Fibroblast of the aortic adventitia (primary cell): Measurements from ENCODE around the gene AMDHD2. TPM values are rescaled to one million over a fixed set of nuclear protein-coding genes. Genes with fewer than 3 reads are reported as not detected.

Source experiments
- DNase-seq: peaks from one replicate; pipeline ENCODE4 v3.0.0-alpha.2; 2010; ENCODE audit warnings: low read depth
- H3K4me3 ChIP-seq: 2 replicates; pipeline ENCODE4 v1.5.1; 2011; ENCODE audit warnings: low read depth, mild to moderate bottlenecking, control low read depth, low read length, moderate library complexity
- CTCF ChIP-seq: IDR thresholded peaks from 2 replicates; pipeline ENCODE4 v1.5.1; 2011; ENCODE audit warnings: mild to moderate bottlenecking, low read length, control low read depth, inconsistent platforms; ENCODE audit not compliant: insufficient read depth
- total RNA-seq: library from RNA; depleted of rRNA; stranded (reverse); fragments of >200 nt; gene quantifications from 2 replicates; pipeline ENCODE4 v1.2.3, GENCODE V29; 2012; ENCODE audit warnings: low replicate concordance

The AMDHD2 gene
- total RNA-seq, 1 donor: 59.9 TPM

DNA sequence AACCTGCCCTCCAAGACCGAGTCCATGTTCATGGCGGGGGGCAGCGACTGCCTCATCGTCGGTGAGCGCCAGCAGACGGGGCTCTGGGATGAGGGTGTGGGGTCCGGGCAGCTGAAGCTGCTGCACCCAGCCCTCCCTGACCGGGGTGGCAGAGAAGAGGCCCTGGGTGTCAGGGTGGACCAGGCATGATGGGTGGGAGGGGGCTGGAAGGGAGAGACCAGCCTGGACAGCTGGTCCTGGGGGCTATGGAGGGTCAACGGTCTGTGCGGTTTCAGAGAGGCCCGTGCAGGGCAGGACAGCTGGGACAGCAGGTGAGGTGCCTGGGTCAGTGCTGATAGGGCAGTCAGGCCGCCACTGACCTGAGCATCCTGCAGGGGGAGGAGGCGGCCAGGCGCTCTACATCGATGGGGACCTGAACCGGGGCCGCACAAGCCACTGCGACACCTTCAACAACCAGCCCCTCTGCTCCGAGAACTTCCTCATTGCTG lies 19.7 kb upstream of the AMDHD2 start:
- DNase-seq: no peak
- no peak for TF ChIP-seq CTCF
- no peak overlapping the region for H3K4me3 ChIP-seq

- TF ChIP-seq CTCF: peak; percentile 98
- peak; percentile 79 for DNase-seq
- H3K4me3 ChIP-seq: no peak overlapping the region
Observed at GRCh38 chr16:2500918-2501750, 19.0 kb upstream of the AMDHD2 start.

GRCh38 chr16:2501946-2502895 lies 17.9 kb upstream of the AMDHD2 start:
- TF ChIP-seq CTCF: no peak
- no peak overlapping the region for H3K4me3 ChIP-seq
- no peak for DNase-seq

DNA sequence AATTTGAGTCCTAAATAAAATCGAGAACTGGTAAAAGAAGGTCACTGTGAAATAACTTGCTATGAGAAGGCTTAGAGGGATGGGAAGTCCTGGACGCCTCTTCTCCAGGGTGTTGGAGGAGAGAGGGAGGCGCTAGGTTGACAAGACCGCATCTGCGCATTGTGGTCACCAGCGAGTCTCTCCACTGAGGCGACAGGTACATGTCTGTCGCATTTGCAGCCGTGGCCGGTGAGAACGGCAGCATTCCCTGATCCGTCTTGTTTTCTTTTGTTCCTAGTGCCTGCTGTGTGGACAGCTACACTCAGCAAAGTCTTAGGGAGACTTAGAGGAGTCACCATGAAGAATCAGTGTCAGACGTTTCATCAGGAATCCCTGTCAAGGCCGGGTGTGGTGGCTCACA lies 14.5 kb upstream of the AMDHD2 start:
- DNase-seq: no peak
- no peak overlapping the region for H3K4me3 ChIP-seq
- no peak for TF ChIP-seq CTCF

GRCh38 chr16:2507052-2507659 lies 13.0 kb upstream of the AMDHD2 start:
- H3K4me3 ChIP-seq: no peak overlapping the region
- TF ChIP-seq CTCF: no peak
- no peak for DNase-seq

- no peak for TF ChIP-seq CTCF
- DNase-seq: no peak
- H3K4me3 ChIP-seq: no peak overlapping the region
Observed at GRCh38 chr16:2507665-2508064, 12.5 kb upstream of the AMDHD2 start.
